Dermis microvascular lymphatic vessel endothelial cell (primary cell): ENCODE results near the gene CDKL1. TPM values are rescaled to one million over a fixed set of nuclear protein-coding genes. Genes with fewer than 3 reads are reported as not detected.
"Not testable (repeated sequence)": the region's sequence is repeated elsewhere in the genome, so short reads cannot be mapped to it uniquely, and the experiment has no call there.

ENCODE experiments used
- DNase-seq, 2 donors: peaks; one replicate each; pipeline versions ENCODE4 v3.0.0 to v3.0.0-alpha.2; 2010; ENCODE audit warnings: low read depth in 2 of 2
- total RNA-seq: library from RNA; depleted of rRNA; stranded (reverse); fragments of >200 nt; gene quantifications from 2 replicates; pipeline ENCODE4 v1.2.1, GENCODE V29; 2014

The CDKL1 gene
- total RNA-seq, 1 donor from 2014 or later = 42.2 TPM

DNA sequence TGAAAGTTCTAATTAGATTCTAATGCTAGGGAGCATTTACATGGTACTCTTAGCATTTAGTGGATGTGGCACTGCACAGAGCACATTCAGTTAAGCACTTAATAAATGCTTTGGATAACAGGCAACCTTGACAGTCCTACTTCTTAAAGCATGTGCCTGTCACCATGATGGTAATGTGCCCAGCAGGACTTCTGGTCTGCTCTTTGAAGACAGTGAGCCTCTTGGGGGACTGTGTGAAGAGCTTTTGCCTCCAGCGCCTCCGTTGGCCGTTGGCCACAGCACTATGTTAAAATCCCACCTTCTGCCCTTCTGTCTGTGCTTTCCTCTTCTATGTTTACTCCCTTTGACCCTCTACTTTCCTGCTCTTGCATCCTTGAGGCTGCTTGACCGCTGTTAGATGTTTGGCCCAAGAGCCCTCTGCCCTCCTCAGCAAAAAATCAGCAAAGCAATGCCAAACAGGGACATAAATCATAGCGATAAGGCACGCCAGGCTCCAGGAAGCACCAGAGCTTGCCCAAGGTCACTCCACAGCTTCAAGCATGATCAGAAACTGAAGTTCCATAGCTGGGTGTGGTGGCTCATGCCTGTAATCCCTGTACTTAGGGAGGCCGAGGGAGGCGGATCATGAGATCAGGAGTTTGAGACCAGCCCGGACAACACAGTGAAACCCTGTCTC is 8.3 kb downstream of the CDKL1 start:
- DNase-seq = peak in 1 of 2 donors; percentile 12

DNA sequence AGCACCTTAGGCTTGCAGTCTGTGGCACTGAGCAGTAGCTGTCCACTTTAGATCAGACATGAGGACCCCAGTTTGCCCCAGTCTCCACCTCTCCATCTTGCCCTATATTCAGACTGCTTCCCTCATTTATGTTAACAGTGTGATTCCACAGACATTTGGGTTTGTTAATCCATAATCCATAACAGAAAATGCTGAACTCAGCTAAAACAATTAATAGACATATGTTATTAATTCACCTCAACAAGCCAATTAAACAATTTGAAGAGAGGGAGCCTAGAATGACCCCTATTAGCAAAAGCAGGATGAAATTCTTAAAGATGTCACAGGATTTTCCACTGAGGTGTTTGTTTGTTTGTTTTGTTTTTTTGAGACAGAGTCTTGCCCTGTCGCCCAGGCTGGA is 9.1 kb downstream of the CDKL1 start:
- no peak for DNase-seq

DNA sequence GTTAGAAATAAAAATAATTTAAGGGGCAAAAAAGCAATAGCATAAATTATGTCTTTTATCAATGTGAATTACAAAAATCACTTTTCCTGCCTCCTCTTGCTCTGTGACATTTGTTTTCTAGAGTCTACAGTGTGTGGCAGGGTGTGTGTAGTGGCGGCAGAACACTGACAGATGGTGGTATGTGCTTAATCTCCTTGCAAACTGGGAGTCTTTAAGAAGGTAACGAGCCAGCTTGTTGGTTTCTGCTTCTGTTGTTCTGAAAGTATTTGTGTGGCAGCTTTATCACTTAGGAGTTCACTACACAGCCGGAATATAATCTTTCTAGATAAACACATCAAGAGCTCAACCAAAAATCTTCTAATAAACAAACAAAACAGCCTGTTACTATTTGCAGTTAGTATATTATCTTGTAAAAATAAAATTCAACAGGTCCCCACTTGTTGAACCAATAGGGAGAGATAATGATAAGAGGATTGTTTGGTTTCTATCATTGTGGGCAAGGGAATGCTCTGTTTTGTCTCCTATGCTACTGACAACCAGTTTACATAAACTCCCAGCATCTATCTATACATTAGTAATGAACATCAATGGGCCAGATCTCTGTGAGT is 13.0 kb downstream of the CDKL1 start:
- no peak for DNase-seq

GRCh38 chr14:50381823-50382287 is 14.8 kb downstream of the CDKL1 start:
- DNase-seq = no peak

DNA sequence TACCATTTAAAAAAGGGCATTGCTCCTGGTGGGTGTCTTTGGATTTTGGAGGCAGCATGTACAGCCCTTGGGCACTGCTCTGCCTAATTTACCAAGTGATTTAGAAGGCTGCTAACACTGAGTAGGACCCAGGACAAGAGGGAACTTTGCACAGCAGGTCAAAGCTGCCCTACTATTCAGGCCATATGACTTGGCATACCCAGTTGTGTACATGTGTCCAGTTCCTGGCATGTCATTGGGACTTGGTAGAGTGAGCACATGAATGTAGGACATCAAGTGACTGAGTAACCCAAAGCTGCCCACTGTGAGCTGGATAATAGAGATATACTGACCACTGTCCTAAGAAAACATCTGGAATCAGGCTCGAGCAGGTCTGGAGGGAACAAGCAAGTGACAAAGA is 15.7 kb downstream of the CDKL1 start:
- no peak for DNase-seq

DNA sequence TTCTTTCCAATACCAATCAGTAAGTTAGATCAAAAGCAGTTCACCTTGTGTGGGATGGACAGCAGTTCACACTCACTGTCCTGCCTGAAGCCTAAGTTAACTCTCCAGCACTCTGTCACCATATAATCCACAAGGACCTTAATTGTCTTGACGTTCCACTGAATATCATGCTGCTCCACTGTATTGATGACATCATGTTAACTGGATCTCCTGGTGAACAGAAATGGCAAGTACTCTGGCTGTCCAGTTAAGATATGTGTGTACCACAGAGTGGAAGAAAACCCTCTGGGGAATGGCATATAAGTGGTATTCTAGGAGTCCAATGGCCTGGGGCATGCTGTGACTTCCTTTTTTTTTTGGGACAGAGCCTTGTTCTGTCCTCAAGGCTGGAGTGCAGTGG is 16.2 kb downstream of the CDKL1 start:
- DNase-seq = no peak

DNA sequence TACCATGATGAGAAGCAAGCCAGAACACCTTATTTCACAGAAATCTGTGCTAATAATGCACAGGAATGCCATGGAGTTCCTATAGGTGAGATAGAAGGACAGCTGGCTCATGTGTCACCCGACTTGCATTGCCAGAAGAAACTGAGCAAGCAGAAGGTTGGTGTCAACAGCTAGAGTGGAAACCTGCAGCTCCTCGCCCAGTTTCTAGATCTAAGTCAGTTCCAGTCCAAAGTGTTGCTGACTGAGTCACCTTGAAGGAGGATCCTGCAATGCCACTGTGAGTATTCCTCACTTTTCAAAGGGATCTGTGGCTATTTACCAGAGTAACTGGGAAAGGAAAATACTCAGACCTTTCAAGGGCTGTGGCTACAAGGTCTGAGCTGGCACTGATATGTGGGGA is 17.1 kb downstream of the CDKL1 start:
- DNase-seq = no peak

GRCh38 chr14:50377550-50378085 is 19.1 kb downstream of the CDKL1 start:
- DNase-seq = no peak

DNA sequence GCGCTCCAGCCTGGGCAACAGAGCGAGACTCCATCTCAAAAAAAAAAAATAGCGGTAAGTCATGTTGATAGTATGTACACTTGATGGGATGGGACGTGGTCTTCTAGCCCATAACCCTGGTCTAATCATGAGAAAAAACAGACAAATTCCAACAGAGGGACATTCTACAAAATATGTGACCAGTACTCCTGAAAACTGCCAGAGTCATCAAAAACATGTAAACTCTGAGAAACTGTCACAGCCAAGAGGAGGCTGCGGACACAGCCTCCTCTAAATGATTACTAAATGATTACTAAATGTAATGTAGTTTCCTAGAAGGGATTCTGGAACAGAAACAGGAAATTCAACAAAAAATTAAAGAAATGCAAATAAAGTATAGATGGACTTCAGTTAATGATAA is 20.9 kb downstream of the CDKL1 start:
- no peak for DNase-seq

DNA sequence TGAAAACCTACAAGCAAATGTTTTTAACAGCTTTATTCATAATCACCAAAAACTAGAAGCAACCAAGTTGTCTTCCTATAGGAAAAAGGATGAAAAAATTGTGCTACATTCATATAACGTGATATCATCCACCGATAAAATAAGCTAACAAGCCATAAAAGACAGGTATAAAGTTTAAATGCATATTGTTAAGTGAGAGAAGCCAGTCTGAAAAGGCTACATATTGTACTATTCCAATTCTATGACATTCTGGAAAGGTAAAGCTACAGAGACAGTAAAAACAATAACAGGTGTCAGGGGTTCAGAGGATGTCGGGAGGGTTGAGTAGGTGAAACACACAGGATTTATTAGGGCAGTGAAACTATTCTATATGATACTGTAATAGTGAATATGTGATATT is 22.7 kb downstream of the CDKL1 start:
- DNase-seq = no peak

DNA sequence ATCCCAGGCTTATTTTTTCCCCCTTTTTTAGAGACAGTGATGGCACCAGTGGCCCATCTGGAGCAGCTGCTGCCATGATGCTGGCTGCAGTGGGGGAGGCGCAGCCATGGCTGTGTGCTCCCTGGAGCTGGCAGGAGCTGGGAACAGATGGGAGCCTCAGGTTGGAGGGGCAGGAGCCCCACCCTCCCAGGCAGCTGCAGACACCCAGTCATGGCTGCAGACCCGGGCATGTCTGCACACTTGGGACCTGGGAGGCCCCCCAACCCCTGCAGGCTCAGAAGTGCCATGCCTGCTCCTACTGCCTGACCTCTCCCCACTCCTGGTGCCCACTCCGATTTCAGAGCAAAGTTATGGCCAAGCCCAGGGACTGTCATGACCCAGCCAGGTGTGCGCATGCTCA is 25.1 kb downstream of the CDKL1 start:
- no peak for DNase-seq

GRCh38 chr14:50366589-50366988 is 30.1 kb downstream of the CDKL1 start:
- DNase-seq = no peak

DNA sequence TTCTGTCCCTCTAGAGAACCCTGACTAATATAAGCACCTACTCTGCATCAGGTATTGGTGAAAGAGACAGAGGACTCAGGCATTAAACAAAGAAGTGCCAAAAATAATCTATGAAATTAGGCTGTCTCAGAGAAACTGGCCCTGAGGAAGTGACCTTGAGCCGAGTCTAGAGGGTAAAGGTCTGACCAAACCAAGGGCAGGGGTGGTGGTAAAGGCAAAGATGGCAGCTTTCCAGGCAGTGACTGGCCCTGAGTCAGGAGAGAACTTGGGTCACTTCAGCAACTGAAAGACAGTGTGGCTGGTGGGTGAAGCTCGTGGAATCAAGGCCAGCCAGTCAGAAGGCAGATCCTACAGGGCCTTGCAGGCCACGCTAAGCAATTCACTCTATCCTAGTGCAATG is 30.6 kb downstream of the CDKL1 start:
- DNase-seq = no peak

DNA sequence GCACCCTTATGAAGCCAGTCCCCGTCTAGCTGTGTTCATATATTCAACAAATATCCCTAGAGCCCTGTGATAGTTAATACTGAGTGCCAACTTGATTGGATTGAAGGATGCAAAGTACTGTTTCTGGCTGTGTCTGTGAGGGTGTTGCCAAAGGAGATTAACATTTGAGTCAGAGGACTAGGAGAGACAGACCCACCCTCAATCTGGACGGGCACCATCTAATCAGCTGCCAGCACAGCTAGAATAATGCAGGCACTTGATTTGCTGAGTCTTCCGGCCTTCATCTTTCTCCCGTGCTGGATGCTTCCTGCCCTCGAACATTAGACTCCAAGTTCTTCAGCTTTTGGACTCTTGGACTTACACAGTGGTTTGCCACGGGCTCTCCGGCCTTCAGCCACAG is 31.1 kb downstream of the CDKL1 start:
- DNase-seq = not testable (repeated sequence)

- no peak for DNase-seq
Measured at GRCh38 chr14:50364792-50365191, 31.9 kb downstream of the CDKL1 start.

DNA sequence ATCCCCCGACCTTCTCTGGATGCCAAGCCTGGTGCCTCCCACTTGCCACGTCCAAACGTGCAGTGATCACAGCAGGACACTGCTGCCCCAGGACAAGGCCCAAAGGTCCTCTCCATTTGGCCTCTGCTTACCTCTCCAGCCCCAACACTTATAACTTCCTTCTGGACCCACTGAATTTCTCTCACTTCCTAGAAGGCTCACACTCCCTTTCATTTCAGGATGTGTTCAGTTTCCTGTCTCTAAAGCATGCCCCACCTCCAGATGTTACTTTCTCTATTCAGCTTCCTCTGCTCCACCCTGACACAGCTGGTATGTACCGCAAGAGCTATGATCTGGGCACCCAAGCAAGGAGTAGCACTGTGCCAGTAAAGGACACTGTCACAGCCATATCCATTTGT is 33.0 kb downstream of the CDKL1 start:
- peak in 1 of 2 donors; percentile 42 for DNase-seq

GRCh38 chr14:50362764-50363713 is 33.6 kb downstream of the CDKL1 start:
- DNase-seq = no peak

DNA sequence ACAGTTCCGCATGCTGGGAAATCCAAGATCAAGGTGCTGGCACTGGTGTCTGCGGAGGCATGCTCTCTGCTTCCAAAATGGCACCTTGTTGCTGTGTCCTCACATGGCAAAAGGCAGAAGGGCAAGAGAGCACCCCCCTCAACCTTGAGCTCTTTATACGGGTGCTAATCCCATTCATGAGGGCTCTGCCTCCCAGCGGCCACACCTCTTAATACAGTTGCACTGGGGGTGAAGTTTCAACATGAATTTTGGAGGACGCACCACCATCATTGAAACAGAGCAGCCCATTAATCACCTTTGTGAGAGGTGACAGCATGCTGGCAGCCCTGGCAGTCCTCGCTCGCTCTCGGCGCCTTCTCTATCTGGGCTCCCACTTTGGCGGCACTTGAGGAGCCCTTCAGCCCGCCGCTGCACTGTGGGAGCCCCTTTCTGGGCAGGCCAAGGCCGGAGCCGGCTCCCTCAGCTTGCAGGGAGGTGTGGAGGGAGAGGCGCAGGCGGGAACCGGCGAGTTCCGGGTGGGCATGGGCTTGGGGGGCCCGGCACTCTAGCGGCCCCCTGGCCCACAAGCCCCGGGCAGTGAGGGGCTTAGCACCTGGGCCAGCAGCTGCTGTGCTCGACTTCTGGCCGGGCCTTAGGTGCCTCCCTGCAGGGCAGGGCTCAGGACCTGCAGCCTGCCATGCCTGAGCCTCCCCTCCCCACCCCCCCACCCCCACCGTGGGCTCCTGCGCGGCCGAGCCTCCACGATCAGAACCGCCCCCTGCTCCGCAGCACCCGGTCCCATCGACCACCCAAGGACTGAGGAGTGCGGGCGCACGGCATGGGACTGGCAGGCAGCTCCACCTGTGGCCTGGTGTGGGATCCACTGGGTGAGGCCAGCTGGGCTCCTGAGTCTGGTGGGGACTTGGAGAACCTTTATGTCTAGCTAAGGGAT is 34.9 kb downstream of the CDKL1 start:
- DNase-seq = not testable (repeated sequence)

- DNase-seq = no peak
Measured at GRCh38 chr14:50360851-50361250, 35.8 kb downstream of the CDKL1 start.

DNA sequence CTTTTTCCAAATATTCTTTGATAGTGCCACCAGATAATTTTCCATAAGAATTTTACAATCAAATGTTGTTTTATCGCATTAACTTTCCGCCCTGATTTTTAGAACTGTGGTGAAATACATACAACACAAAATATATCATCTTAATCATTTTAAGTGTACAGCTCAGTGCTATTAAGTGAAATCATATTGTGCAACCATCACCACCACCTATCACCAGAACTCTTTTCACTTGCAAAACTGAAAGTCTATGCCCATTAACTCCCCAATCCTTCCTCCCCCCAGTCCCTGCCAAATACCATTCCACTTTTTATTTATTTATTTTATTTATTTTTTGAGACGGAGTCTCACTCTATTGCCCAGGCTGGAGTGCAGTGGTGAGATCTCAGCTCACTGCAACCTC is 36.6 kb downstream of the CDKL1 start:
- no peak for DNase-seq

GRCh38 chr14:50359631-50360030 is 37.0 kb downstream of the CDKL1 start:
- DNase-seq = no peak
